ENCODE measurements around the gene USH2A.

The USH2A gene

DNA sequence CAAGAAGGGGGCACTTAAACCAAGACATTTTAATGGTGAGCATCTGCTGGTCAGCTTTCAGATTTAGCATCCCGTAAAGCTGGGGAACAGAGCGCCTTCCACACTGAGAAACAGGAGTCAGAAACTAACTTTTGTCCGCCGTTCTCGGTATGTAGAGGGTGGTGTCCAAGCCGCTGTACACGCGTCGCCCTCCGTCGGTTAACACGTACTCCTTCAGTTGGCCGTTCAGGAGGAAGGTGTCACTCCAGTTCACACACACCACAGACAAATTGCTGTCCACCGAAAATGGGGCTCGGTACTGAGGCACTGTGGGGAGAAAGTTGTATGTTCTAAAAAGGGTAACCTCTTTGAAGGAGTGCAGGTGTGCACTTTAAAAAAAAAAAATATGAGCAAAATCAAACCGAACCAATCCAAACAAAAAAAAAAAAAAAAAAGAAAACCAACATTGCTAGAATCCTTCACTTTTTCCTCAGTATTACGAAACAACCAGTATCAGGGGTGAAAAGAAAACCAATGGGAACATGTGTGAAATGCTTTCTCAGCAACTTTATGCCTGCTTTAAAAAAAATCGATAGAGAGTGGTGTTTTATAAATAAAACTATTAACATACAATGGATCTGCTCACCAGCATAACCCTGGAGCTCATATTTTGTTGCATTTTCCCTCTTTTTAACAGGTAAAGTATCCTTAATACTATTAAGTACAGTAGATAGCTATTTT, 782.7 kb downstream of the USH2A start:
- ChIA-PET POLR2A (no interaction called here), CTCF (no interaction called here)
- TF ChIP-seq CTCF (IDR thresholded peaks at IDR 0.05; ENCODE audit: control extremely low read depth, extremely low read depth, low read depth, missing control alignments): no peak
- DNase-seq (ENCODE audit: extremely low spot score): no peak

GRCh38 chr1:215637041-215637573, 786.1 kb downstream of the USH2A start:
- no peak for DNase-seq (ENCODE audit: extremely low spot score)
- ChIA-PET POLR2A (no interaction called here), CTCF (no interaction called here)
- no peak for TF ChIP-seq CTCF (IDR thresholded peaks at IDR 0.05; ENCODE audit: control extremely low read depth, extremely low read depth, low read depth, missing control alignments)

- POLR2A ChIA-PET: no interaction called here
- CTCF ChIA-PET: interaction anchor here (1.3 kb wide), 1 partner anchor 9 kb away, joined by 4 read pairs; no protein-coding TSS in a partner anchor
- TF ChIP-seq CTCF (IDR thresholded peaks at IDR 0.05; ENCODE audit: control extremely low read depth, extremely low read depth, low read depth, missing control alignments): no peak
- no peak for DNase-seq (ENCODE audit: extremely low spot score)
Measured at GRCh38 chr1:215636258-215636965, 786.8 kb downstream of the USH2A start.

- no peak for DNase-seq (ENCODE audit: extremely low spot score)
- no peak for TF ChIP-seq CTCF (IDR thresholded peaks at IDR 0.05; ENCODE audit: control extremely low read depth, extremely low read depth, low read depth, missing control alignments)
- POLR2A ChIA-PET: no interaction called here
- CTCF ChIA-PET: interaction anchor here (1.1 to 1.3 kb wide), 2 partner anchors 9 to 10 kb away, joined by 4 read pairs; no protein-coding TSS in a partner anchor
Measured at GRCh38 chr1:215635827-215636226, 787.4 kb downstream of the USH2A start.

GRCh38 chr1:215631489-215631888, 791.8 kb downstream of the USH2A start:
- POLR2A ChIA-PET: no interaction called here
- no peak for DNase-seq (ENCODE audit: extremely low spot score)
- no peak for TF ChIP-seq CTCF (IDR thresholded peaks at IDR 0.05; ENCODE audit: control extremely low read depth, extremely low read depth, low read depth, missing control alignments)
- CTCF ChIA-PET: interaction anchor here (0.8 to 0.9 kb wide), 2 partner anchors 21 to 28 kb away, joined by 3 read pairs; no protein-coding TSS in a partner anchor

DNA sequence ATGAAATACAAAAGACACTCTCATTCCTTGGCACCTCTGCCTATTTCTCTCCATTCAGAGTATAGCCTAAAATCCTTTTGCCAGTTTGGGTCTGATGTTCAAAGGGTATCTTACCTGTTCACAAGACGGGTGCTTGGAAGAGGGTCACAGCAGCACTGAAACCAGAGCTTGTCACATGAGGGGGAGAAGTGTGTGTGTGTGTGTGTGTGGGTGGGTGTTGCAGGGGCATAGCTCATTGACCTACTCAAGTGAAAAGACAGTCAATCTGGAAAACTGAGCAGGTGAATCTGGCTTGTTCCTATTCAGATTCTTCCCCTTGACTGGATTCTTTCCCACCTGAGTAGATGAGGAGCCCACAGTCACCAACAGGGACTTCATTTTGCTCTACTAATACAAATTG, 792.2 kb downstream of the USH2A start:
- no peak for DNase-seq (ENCODE audit: extremely low spot score)
- CTCF ChIA-PET: interaction anchor here (0.8 to 0.9 kb wide), 2 partner anchors 20 to 28 kb away, joined by 3 read pairs; no protein-coding TSS in a partner anchor
- no peak for TF ChIP-seq CTCF (IDR thresholded peaks at IDR 0.05; ENCODE audit: control extremely low read depth, extremely low read depth, low read depth, missing control alignments)
- POLR2A ChIA-PET: no interaction called here
